Natural killer cell (primary cell): Measurements from ENCODE around the gene DNAI1. TPM values are rescaled to one million over a fixed set of nuclear protein-coding genes. Genes with fewer than 3 reads are reported as not detected.

Experiments used
- ATAC-seq, 3 donors: fragments of 150-1000 bp in 2 of 3; fragments of 200-7000 bp in 1 of 3; cut with Tn5 transposase; 1 replicate in 1 of 3; 2 replicates in 2 of 3; pipeline ENCODE4 v1.10.0; 2021; ENCODE audit warnings: mild to moderate bottlenecking in 2 of 3, moderate library complexity in 2 of 3
- DNase-seq, 2 donors: peaks; one replicate each; pipeline versions ENCODE4 v3.0.0 to v3.0.0-alpha.2; 2013 to 2021; ENCODE audit warnings: mixed read lengths in 1 of 2
- H3K27ac ChIP-seq: one replicate; pipeline ENCODE4 v1.5.1; 2013; ENCODE audit warnings: mild to moderate bottlenecking, low read length
- H3K27me3 ChIP-seq: one replicate; pipeline ENCODE4 v1.6.1; 2013; ENCODE audit warnings: low read length; ENCODE audit not compliant: control insufficient read depth, insufficient read depth
- H3K36me3 ChIP-seq: one replicate; pipeline ENCODE4 v1.6.1; 2013; ENCODE audit warnings: low read length; ENCODE audit not compliant: control insufficient read depth, insufficient read depth
- H3K4me1 ChIP-seq: one replicate; pipeline ENCODE4 v1.6.1; 2013; ENCODE audit warnings: low read length; ENCODE audit not compliant: control insufficient read depth, insufficient read depth
- H3K4me3 ChIP-seq: one replicate; pipeline ENCODE4 v1.5.1; 2013; ENCODE audit warnings: low read length
- H3K9me3 ChIP-seq: one replicate; pipeline ENCODE4 v1.6.1; 2013; ENCODE audit warnings: low read length; ENCODE audit not compliant: control insufficient read depth, insufficient read depth
- H3K27ac Mint-ChIP-seq, 2 donors: one replicate each; pipeline ENCODE4 v1.8.0; 2022; ENCODE audit warnings: mild to moderate bottlenecking in 2 of 2, mixed read lengths in 2 of 2, moderate library complexity in 1 of 2
- H3K27me3 Mint-ChIP-seq, 2 donors: one replicate each; pipeline ENCODE4 v1.8.0; 2022; ENCODE audit warnings: low read depth in 2 of 2, mixed read lengths in 2 of 2
- H3K36me3 Mint-ChIP-seq: one replicate; pipeline ENCODE4 v1.8.0; 2022; ENCODE audit warnings: mixed read lengths
- H3K4me1 Mint-ChIP-seq, 2 donors: one replicate each; pipeline ENCODE4 v1.8.0; 2022; ENCODE audit warnings: mixed read lengths in 2 of 2
- H3K4me3 Mint-ChIP-seq: one replicate; pipeline ENCODE4 v1.8.0; 2022; ENCODE audit warnings: mild to moderate bottlenecking, moderate library complexity, mixed read lengths
- H3K9me3 Mint-ChIP-seq, 2 donors: one replicate each; pipeline ENCODE4 v1.8.0; 2022; ENCODE audit warnings: mixed read lengths in 2 of 2
- CTCF ChIP-seq: fragments of 200-600 bp; IDR thresholded peaks from one replicate; pipeline ENCODE4 v1.8.0; 2022; ENCODE audit warnings: antibody characterized with exemption
- WGBS: methylation state at CpG from one replicate; pipeline ENCODE4 v1.1.7; 2013; ENCODE audit warnings: missing lambda C conversion rate; ENCODE audit not compliant: insufficient coverage; 5-methylcytosine and 5-hydroxymethylcytosine counted together
- intact Hi-C: fragments of 100-400 bp; cut with micrococcal nuclease; formaldehyde crosslinking; loops from one replicate; pipeline ENCODE4 v1.14.2; 2022
- total RNA-seq, 4 donors: library from RNA; stranded (reverse); fragments of 120-200 nt in 1 of 4; gene quantifications; one replicate each; pipeline versions ENCODE4 v1.2.3 to v1.2.4, GENCODE V29; 2013 to 2022

DNAI1 gene
- total RNA-seq, 3 donors from 2014 or later (not counting 1 experiment from before 2014, with no cell fraction given), result not detected

DNA sequence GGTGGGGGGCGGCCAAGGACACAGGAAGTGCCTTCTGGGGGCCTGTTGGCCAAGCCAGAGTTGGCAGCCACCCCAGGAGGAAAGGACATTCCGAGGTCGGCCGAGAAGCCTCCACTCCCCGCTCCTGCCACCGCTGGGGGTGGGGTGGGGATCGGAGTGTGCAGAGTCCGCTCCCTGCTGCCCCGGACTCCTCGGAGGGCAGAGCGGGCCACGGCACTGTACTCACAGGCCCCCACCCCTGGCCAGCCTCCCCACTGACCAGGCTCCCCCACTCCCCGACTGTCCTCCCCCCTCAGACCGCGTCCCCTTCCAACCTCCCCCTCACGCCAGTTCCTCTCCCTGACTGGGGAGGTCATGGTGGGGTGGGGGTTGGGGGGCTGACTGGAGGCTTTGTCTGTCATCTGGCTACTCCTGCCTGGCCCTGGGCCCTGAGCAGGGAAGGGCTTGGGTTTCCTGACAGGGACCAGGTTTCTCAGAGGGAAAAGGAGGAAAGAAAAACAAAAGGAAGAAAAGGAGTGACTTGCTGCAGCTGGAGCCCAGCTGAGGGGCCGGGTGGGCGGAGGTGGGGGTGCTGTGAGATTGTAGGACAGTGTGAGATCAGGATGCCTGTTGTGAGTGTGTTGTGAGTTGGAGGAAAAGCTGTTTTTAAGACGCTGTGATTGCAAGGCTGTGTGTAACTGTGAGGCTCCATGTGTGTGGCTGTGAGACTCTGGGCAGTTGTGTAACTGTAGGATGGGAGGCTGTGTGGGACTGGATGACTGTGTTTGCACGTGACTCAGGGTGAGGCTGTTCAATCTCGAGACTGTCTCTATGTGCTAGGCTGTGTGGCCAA is 101.2 kb downstream of the DNAI1 start:
- no peaks in the 10 kb centered on the region for H3K4me1 Mint-ChIP-seq
- DNase-seq (no peak), ATAC-seq (no peak)
- Histone ChIP-seq H3K27ac (no peak overlapping the region), H3K36me3 (no peaks in the 10 kb centered on the region), H3K27me3 (peaks cover 3% of the 10 kb centered on the region), H3K4me1 (no peaks in the 10 kb centered on the region), H3K4me3 (no peak overlapping the region), H3K9me3 (peaks cover 6% of the 10 kb centered on the region)
- peaks cover 7 to 41% of the 10 kb centered on the region in 2 donors for H3K27me3 Mint-ChIP-seq
- intact Hi-C loops, result no loop called here
- H3K36me3 Mint-ChIP-seq, result no peaks in the 10 kb centered on the region
- no peaks in the 10 kb centered on the region for H3K9me3 Mint-ChIP-seq
- TF ChIP-seq CTCF, result no peak
- no peak overlapping the region for H3K27ac Mint-ChIP-seq
- 36% methylated on average over 17 of the region's 21 CpGs for WGBS
- no peak overlapping the region for H3K4me3 Mint-ChIP-seq

GRCh38 chr9:34560599-34561214 is 102.1 kb downstream of the DNAI1 start:
- Mint-ChIP-seq H3K27ac (no peak overlapping the region), H3K9me3 (no peaks in the 10 kb centered on the region), H3K4me1 (no peaks in the 10 kb centered on the region), H3K36me3 (no peaks in the 10 kb centered on the region), H3K4me3 (no peak overlapping the region), H3K27me3 (peaks cover 7 to 41% of the 10 kb centered on the region in 2 donors)
- Histone ChIP-seq H3K27ac (no peak overlapping the region), H3K4me1 (no peaks in the 10 kb centered on the region), H3K9me3 (peaks cover 6% of the 10 kb centered on the region), H3K36me3 (no peaks in the 10 kb centered on the region), H3K4me3 (no peak overlapping the region), H3K27me3 (peaks cover 3% of the 10 kb centered on the region)
- intact Hi-C loops, result no loop called here
- ATAC-seq, result no peak
- WGBS, result 87% methylated on average over 21 of the region's 21 CpGs
- no peak for DNase-seq
- TF ChIP-seq CTCF, result no peak

DNA sequence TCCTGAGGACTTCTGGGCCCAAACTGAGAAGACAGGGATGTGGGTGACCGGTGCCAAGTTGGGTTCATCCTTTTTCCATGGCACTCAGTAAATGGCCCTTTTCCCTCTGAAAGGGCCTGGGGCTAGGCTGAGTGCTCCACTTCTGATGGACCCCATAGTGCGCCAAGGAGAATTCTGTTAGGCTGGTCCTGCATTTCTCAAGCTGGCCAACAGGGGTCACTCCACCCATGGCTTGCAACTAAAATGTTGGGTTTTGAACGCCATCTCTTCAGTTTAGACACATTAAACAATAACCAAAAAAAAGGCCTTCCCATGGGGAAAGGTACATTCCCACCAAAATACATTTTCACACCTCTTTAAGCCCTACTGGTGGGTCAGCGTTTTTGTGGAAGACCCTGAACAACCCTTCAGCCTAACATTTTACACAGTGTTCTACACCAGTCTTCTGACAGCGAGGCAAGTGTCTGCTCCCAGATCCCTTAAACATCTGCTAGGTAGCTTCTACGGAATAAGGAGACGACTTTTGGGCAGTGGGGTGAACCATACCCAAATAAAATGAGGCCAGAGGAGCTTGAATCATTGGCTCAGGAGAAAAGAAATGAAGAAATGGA is 103.6 kb downstream of the DNAI1 start:
- H3K36me3 Mint-ChIP-seq, result no peaks in the 10 kb centered on the region
- intact Hi-C loops, result no loop called here
- Histone ChIP-seq H3K4me3 (no peak overlapping the region), H3K36me3 (no peaks in the 10 kb centered on the region), H3K27me3 (peaks cover 3% of the 10 kb centered on the region), H3K9me3 (peaks cover 6% of the 10 kb centered on the region), H3K4me1 (no peaks in the 10 kb centered on the region), H3K27ac (no peak overlapping the region)
- peaks cover 7 to 40% of the 10 kb centered on the region in 2 donors for H3K27me3 Mint-ChIP-seq
- peak in 1 of 2 donors; percentile 30 for DNase-seq
- H3K9me3 Mint-ChIP-seq, result no peaks in the 10 kb centered on the region
- no peak overlapping the region for H3K4me3 Mint-ChIP-seq
- ATAC-seq, result no peak
- no peak overlapping the region for H3K27ac Mint-ChIP-seq
- TF ChIP-seq CTCF, result no peak
- WGBS, result 81% methylated on average over 7 of the region's 7 CpGs
- H3K4me1 Mint-ChIP-seq, result no peaks in the 10 kb centered on the region
